ENCODE results near the gene CIROP. TPM values are rescaled to one million over a fixed set of nuclear protein-coding genes. Genes with fewer than 3 reads are reported as not detected.
A peak's percentile ranks its signal among the peaks of the same experiment; 100 is the strongest.

Gene CIROP
- total and polyA plus RNA-seq, 9 of the 15 experiments (the other 6 are each of a cell fraction or from before 2014, with no cell fraction given) = not detected

DNA sequence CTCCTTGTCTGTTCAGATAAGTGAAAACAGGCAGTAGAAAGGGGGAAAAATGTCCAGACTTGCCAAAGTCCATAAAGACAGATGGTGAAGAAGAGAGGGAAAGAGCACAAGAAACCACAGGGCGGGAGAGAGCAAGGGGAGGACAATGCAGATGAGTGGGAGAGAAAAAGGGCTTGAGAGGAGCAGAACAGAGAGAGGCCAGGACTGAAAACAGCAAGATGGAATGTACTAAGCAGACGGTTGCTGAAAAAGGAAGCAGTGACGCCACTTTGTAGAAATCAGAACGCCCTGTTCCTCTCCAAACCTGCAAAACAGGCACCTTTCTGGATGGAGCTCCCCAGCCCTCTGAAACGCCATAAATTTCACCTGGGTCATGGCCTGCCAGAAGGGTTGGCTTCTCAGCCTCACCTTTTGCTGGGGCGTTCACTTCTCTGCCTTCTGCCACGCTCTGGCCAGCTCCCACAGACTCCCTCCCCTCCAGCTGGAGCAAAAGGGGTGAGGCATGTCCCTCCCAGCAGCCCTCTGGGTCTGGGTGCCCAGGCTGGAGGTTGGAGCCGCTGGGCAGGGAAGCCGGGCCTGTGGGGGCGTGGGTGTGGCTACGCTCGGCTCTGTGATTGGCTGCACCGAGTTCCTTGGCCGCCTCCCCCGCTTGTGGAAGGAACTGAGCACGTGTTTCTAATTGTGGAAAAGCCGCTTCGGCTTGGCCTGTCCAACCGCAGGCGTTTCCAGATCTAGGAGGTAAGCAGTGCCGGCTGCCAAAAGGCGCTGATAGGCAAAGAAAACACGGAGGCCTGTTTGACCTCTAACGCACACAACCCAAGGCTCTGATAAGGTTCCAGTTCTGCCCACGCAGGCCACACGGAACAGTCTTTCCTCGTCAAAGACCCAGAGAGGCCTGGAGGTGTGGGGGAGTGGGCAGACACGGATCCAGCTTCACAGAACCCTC lies 49.3 kb upstream of the CIROP start (continued):
- TF ChIP-seq ESRRB (CRISPR knock-in tag; IDR thresholded peaks at IDR 0.05; ENCODE audit: borderline replicate concordance) (no peak), TSC22D4 (tag; IDR thresholded peaks at IDR 0.05) (no peak), ZSCAN32 (CRISPR knock-in tag; IDR thresholded peaks at IDR 0.05) (no peak), NR2F6 (CRISPR knock-in tag; IDR thresholded peaks at IDR 0.05) (no peak), SRF (CRISPR knock-in tag; IDR thresholded peaks at IDR 0.05) (0 out of 4 replicates have a peak, but pooled peaks of 1 of the 2 experiments have one; percentile 54), ZNF584 (CRISPR knock-in tag; IDR thresholded peaks at IDR 0.05; ENCODE audit: low read depth) (no peak), ARID2 (IDR thresholded peaks at IDR 0.05) (no peak), MCM3 (IDR thresholded peaks at IDR 0.05) (no peak), CHD2 (IDR thresholded peaks at IDR 0.05; ENCODE audit: low read depth, low read length) (peak; percentile 17; the same call in 1 of the 2 replicates), ZNF586 (CRISPR knock-in tag; conservative IDR thresholded peaks at IDR 0.05) (no peak)
- TF ChIP-seq, protein P1, sequence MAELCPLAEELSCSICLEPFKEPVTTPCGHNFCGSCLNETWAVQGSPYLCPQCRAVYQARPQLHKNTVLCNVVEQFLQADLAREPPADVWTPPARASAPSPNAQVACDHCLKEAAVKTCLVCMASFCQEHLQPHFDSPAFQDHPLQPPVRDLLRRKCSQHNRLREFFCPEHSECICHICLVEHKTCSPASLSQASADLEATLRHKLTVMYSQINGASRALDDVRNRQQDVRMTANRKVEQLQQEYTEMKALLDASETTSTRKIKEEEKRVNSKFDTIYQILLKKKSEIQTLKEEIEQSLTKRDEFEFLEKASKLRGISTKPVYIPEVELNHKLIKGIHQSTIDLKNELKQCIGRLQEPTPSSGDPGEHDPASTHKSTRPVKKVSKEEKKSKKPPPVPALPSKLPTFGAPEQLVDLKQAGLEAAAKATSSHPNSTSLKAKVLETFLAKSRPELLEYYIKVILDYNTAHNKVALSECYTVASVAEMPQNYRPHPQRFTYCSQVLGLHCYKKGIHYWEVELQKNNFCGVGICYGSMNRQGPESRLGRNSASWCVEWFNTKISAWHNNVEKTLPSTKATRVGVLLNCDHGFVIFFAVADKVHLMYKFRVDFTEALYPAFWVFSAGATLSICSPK (IDR thresholded peaks at IDR 0.05; ENCODE audit: borderline replicate concordance) = no peak
- TF ChIP-seq, protein P2, sequence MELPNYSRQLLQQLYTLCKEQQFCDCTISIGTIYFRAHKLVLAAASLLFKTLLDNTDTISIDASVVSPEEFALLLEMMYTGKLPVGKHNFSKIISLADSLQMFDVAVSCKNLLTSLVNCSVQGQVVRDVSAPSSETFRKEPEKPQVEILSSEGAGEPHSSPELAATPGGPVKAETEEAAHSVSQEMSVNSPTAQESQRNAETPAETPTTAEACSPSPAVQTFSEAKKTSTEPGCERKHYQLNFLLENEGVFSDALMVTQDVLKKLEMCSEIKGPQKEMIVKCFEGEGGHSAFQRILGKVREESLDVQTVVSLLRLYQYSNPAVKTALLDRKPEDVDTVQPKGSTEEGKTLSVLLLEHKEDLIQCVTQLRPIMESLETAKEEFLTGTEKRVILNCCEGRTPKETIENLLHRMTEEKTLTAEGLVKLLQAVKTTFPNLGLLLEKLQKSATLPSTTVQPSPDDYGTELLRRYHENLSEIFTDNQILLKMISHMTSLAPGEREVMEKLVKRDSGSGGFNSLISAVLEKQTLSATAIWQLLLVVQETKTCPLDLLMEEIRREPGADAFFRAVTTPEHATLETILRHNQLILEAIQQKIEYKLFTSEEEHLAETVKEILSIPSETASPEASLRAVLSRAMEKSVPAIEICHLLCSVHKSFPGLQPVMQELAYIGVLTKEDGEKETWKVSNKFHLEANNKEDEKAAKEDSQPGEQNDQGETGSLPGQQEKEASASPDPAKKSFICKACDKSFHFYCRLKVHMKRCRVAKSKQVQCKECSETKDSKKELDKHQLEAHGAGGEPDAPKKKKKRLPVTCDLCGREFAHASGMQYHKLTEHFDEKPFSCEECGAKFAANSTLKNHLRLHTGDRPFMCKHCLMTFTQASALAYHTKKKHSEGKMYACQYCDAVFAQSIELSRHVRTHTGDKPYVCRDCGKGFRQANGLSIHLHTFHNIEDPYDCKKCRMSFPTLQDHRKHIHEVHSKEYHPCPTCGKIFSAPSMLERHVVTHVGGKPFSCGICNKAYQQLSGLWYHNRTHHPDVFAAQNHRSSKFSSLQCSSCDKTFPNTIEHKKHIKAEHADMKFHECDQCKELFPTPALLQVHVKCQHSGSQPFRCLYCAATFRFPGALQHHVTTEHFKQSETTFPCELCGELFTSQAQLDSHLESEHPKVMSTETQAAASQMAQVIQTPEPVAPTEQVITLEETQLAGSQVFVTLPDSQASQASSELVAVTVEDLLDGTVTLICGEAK (IDR thresholded peaks at IDR 0.05) = peak; percentile 47; the same call in 1 of the 2 replicates
- TF ChIP-seq, protein P2 (CRISPR knock-in tag; IDR thresholded peaks at IDR 0.05) = no peak

All from K562 (cell line).